ENCODE data around the gene ZNF236.

DNA sequence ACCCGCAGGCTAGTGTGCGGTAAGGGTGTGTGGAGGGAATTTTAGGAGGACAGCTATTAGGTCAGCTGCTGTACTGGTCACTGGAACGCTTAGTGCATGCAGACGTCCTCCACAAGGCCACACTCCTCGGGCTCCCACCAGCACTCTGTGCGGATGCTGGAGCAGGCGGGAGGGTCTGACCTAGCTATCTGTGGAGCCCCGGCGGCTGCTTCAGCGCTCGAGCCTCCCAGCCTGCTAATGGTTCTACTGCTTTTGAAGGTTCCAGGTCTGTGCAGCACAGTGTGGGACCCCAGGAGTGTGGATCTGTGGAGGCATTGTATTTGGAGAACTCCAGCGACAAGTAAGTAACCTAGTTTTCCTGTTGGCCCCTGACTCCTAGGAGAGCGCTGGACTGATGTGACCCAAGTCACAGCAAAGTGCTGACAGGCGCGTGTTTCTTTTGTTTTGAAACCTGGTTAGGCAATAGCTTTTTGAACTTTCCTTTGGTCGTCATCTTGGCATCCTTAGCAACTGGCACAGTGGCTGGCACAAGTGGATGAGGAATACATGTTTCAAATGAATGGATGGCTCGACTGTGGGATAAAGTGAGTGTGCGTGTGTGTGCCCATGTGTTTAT, 113.5 kb downstream of the ZNF236 start:
- no peak for TF ChIP-seq POLR2AphosphoS5 (IDR thresholded peaks at IDR 0.05; ENCODE audit: low read depth, low read length)
- TF ChIP-seq, protein P1, sequence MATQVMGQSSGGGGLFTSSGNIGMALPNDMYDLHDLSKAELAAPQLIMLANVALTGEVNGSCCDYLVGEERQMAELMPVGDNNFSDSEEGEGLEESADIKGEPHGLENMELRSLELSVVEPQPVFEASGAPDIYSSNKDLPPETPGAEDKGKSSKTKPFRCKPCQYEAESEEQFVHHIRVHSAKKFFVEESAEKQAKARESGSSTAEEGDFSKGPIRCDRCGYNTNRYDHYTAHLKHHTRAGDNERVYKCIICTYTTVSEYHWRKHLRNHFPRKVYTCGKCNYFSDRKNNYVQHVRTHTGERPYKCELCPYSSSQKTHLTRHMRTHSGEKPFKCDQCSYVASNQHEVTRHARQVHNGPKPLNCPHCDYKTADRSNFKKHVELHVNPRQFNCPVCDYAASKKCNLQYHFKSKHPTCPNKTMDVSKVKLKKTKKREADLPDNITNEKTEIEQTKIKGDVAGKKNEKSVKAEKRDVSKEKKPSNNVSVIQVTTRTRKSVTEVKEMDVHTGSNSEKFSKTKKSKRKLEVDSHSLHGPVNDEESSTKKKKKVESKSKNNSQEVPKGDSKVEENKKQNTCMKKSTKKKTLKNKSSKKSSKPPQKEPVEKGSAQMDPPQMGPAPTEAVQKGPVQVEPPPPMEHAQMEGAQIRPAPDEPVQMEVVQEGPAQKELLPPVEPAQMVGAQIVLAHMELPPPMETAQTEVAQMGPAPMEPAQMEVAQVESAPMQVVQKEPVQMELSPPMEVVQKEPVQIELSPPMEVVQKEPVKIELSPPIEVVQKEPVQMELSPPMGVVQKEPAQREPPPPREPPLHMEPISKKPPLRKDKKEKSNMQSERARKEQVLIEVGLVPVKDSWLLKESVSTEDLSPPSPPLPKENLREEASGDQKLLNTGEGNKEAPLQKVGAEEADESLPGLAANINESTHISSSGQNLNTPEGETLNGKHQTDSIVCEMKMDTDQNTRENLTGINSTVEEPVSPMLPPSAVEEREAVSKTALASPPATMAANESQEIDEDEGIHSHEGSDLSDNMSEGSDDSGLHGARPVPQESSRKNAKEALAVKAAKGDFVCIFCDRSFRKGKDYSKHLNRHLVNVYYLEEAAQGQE (IDR thresholded peaks at IDR 0.05; ENCODE audit: insufficient read depth in 1 of 2, low read depth in 2 of 2, low read length in 2 of 2): no peak
